ENCODE data around the gene SMTN.
"Not testable (repeated sequence)": the region's sequence is repeated elsewhere in the genome, so short reads cannot be mapped to it uniquely, and the experiment has no call there.

SMTN gene

GRCh38 chr22:31055117-31055634 is 25.9 kb upstream of the SMTN start:
- H3K27me3 ChIP-seq (ENCODE audit: insufficient read depth, low read depth, severe bottlenecking): no peaks in the 10 kb centered on the region
- no peaks in the 10 kb centered on the region for H3K36me3 ChIP-seq
- H3K27ac ChIP-seq: no peak overlapping the region
- TF ChIP-seq CTCF (IDR thresholded peaks at IDR 0.05; ENCODE audit: low read depth, low read length): no peak
- no peak for DNase-seq
- H3K4me3 ChIP-seq (ENCODE audit: low read depth, low read length): no peak overlapping the region
- no peaks in the 10 kb centered on the region for H3K9me3 ChIP-seq (ENCODE audit: severe bottlenecking)

GRCh38 chr22:31055635-31056159 is 25.4 kb upstream of the SMTN start:
- no peak for TF ChIP-seq CTCF (IDR thresholded peaks at IDR 0.05; ENCODE audit: low read depth, low read length)
- DNase-seq: no peak
- Histone ChIP-seq H3K4me3 (ENCODE audit: low read depth, low read length) (no peak overlapping the region), H3K9me3 (ENCODE audit: severe bottlenecking) (no peaks in the 10 kb centered on the region), H3K36me3 (no peaks in the 10 kb centered on the region), H3K27ac (no peak overlapping the region), H3K27me3 (ENCODE audit: insufficient read depth, low read depth, severe bottlenecking) (no peaks in the 10 kb centered on the region)

GRCh38 chr22:31056986-31057599 is 24.0 kb upstream of the SMTN start:
- no peak for TF ChIP-seq CTCF (IDR thresholded peaks at IDR 0.05; ENCODE audit: low read depth, low read length)
- no peak overlapping the region for H3K4me3 ChIP-seq (ENCODE audit: low read depth, low read length)
- no peak for DNase-seq
- H3K9me3 ChIP-seq (ENCODE audit: severe bottlenecking): no peaks in the 10 kb centered on the region
- H3K27ac ChIP-seq: no peak overlapping the region
- H3K27me3 ChIP-seq (ENCODE audit: insufficient read depth, low read depth, severe bottlenecking): no peaks in the 10 kb centered on the region
- no peaks in the 10 kb centered on the region for H3K36me3 ChIP-seq

GRCh38 chr22:31059663-31060062 is 21.5 kb upstream of the SMTN start:
- DNase-seq; H3K27ac ChIP-seq; H3K27me3 ChIP-seq (ENCODE audit: insufficient read depth, low read depth, severe bottlenecking); H3K4me3 ChIP-seq (ENCODE audit: low read depth, low read length); H3K9me3 ChIP-seq (ENCODE audit: severe bottlenecking); H3K36me3 ChIP-seq: not testable (repeated sequence)

- no peaks in the 10 kb centered on the region for H3K9me3 ChIP-seq (ENCODE audit: severe bottlenecking)
- no peak for TF ChIP-seq CTCF (IDR thresholded peaks at IDR 0.05; ENCODE audit: low read depth, low read length)
- no peak overlapping the region for H3K27ac ChIP-seq
- no peaks in the 10 kb centered on the region for H3K27me3 ChIP-seq (ENCODE audit: insufficient read depth, low read depth, severe bottlenecking)
- no peak overlapping the region for H3K4me3 ChIP-seq (ENCODE audit: low read depth, low read length)
- H3K36me3 ChIP-seq: no peaks in the 10 kb centered on the region
- DNase-seq: no peak
These were observed 18.4 kb upstream of the SMTN start for GRCh38 chr22:31062566-31063230.

- no peaks in the 10 kb centered on the region for H3K36me3 ChIP-seq
- H3K4me3 ChIP-seq (ENCODE audit: low read depth, low read length): no peak overlapping the region
- DNase-seq: no peak
- no peaks in the 10 kb centered on the region for H3K27me3 ChIP-seq (ENCODE audit: insufficient read depth, low read depth, severe bottlenecking)
- no peaks in the 10 kb centered on the region for H3K9me3 ChIP-seq (ENCODE audit: severe bottlenecking)
- H3K27ac ChIP-seq: no peak overlapping the region
- TF ChIP-seq CTCF (IDR thresholded peaks at IDR 0.05; ENCODE audit: low read depth, low read length): no peak
These were observed 16.7 kb upstream of the SMTN start for GRCh38 chr22:31064369-31064768.
